IMR-90 (cell line): ENCODE measurements around the gene KCTD20. TPM values are rescaled to one million over a fixed set of nuclear protein-coding genes. Genes with fewer than 3 reads are reported as not detected.

ENCODE experiments used
- ATAC-seq: fragments of 200-7000 bp; cut with Tn5 transposase; 2 replicates; pipeline ENCODE4 v1.9.1; 2020; ENCODE audit warnings: low read depth, mild to moderate bottlenecking, moderate library complexity
- BruUV-seq: library from RNA; stranded (reverse); fragments of 400-500 nt; replicated peaks from 2 replicates; lab custom pipeline; 2021; lab: Mats Ljungman, UMichigan
- CTCF ChIA-PET: fragments of 300-600 bp; formaldehyde crosslinking; extraction: SDS; loops from one replicate; lab custom pipeline; 2021; ENCODE audit warnings: antibody characterized with exemption; lab: Yijun Ruan, JAX
- POLR2A ChIA-PET: fragments of 300-600 bp; sonication (Branson Sonifier 250); formaldehyde crosslinking; loops from one replicate; lab custom pipeline; 2022; ENCODE audit warnings: antibody characterized with exemption; ENCODE audit not compliant: unreplicated experiment; lab: Charles Lee
- DNase-seq: peaks from one replicate; pipeline ENCODE4 v3.0.0; 2013
- H2AFZ ChIP-seq: replicated peaks from 2 replicates; pipeline ENCODE3; 2013; ENCODE audit warnings: low read length, mild to moderate bottlenecking; ENCODE audit not compliant: poor library complexity
- H2AK5ac ChIP-seq: 2 replicates; pipeline ENCODE4 v1.6.1; 2013; ENCODE audit warnings: low read depth, low read length, inconsistent platforms
- H2AK9ac ChIP-seq: replicated peaks from 2 replicates; pipeline ENCODE3; 2013; ENCODE audit warnings: mild to moderate bottlenecking, low read depth, low read length, moderate library complexity; ENCODE audit not compliant: poor library complexity
- H2BK120ac ChIP-seq: 2 replicates; pipeline ENCODE4 v1.6.1; 2013; ENCODE audit warnings: low read depth, low read length, inconsistent platforms
- H2BK15ac ChIP-seq: 3 replicates; pipeline ENCODE4 v1.6.1; 2013; ENCODE audit warnings: low read depth, low read length, inconsistent platforms
- H2BK20ac ChIP-seq: 2 replicates; pipeline ENCODE4 v1.6.1; 2013; ENCODE audit warnings: low read depth, mild to moderate bottlenecking, inconsistent platforms, low read length, moderate library complexity
- H2BK5ac ChIP-seq: 2 replicates; pipeline ENCODE4 v1.6.1; 2013; ENCODE audit warnings: mild to moderate bottlenecking, low read depth, low read length, inconsistent platforms; ENCODE audit not compliant: poor library complexity, severe bottlenecking
- H3K14ac ChIP-seq: replicated peaks from 2 replicates; pipeline ENCODE4 v1.6.1; 2013; ENCODE audit warnings: low read depth, low read length, inconsistent platforms
- H3K18ac ChIP-seq: 2 replicates; pipeline ENCODE4 v1.6.1; 2013; ENCODE audit warnings: low read depth, low read length, control low read depth
- H3K23ac ChIP-seq: 2 replicates; pipeline ENCODE4 v1.6.1; 2013; ENCODE audit warnings: low read depth, low read length, inconsistent platforms
- H3K27ac ChIP-seq: 2 replicates; pipeline ENCODE4 v1.5.1; 2013; ENCODE audit warnings: mild to moderate bottlenecking, control low read depth, low read length; ENCODE audit not compliant: insufficient read depth
- H3K27me3 ChIP-seq: 2 replicates; pipeline ENCODE4 v1.6.1; 2013; ENCODE audit warnings: low read length; ENCODE audit not compliant: control insufficient read depth, insufficient read depth
- H3K36me3 ChIP-seq: 2 replicates; pipeline ENCODE4 v1.6.1; 2013; ENCODE audit warnings: low read length, mixed read lengths; ENCODE audit not compliant: control insufficient read depth, insufficient read depth
- H3K4ac ChIP-seq: 2 replicates; pipeline ENCODE4 v1.6.1; 2013; ENCODE audit warnings: low read depth, low read length, inconsistent platforms
- H3K4me1 ChIP-seq: 2 replicates; pipeline ENCODE4 v1.6.1; 2013; ENCODE audit warnings: low read length, mixed read lengths; ENCODE audit not compliant: control insufficient read depth, insufficient read depth
- H3K4me2 ChIP-seq: 2 replicates; pipeline ENCODE4 v1.6.1; 2013; ENCODE audit warnings: low read depth, mild to moderate bottlenecking, control low read depth, low read length, moderate library complexity
- H3K4me3 ChIP-seq: 2 replicates; pipeline ENCODE4 v1.5.1; 2013; ENCODE audit warnings: low read depth, mild to moderate bottlenecking, control low read depth, low read length, moderate library complexity; ENCODE audit not compliant: insufficient read depth
- H3K56ac ChIP-seq: 2 replicates; pipeline ENCODE4 v1.6.1; 2013; ENCODE audit warnings: low read length, inconsistent platforms; ENCODE audit not compliant: insufficient read depth; ENCODE audit errors: extremely low read depth
- H3K79me1 ChIP-seq, 2 experiments: 2 replicates each; pipeline ENCODE4 v1.6.1; 2013; ENCODE audit warnings: low read length in 2 of 2, inconsistent platforms in 1 of 2, low read depth in 1 of 2
- H3K9ac ChIP-seq: 2 replicates; pipeline ENCODE4 v1.6.1; 2013; ENCODE audit warnings: low read depth, low read length, control low read depth
- H3K9me1 ChIP-seq: 2 replicates; pipeline ENCODE4 v1.6.1; 2013; ENCODE audit warnings: low read length, inconsistent platforms; ENCODE audit not compliant: insufficient read depth
- H3K9me3 ChIP-seq: 2 replicates; pipeline ENCODE4 v1.6.1; 2013; ENCODE audit warnings: low read length; ENCODE audit not compliant: control insufficient read depth, insufficient read depth
- H4K20me1 ChIP-seq: 2 replicates; pipeline ENCODE4 v1.6.1; 2013; ENCODE audit warnings: low read length, inconsistent platforms; ENCODE audit not compliant: insufficient read depth
- H4K5ac ChIP-seq: 2 replicates; pipeline ENCODE4 v1.6.1; 2013; ENCODE audit warnings: mild to moderate bottlenecking, low read depth, low read length, control low read depth
- H4K8ac ChIP-seq, 2 experiments: 2 replicates each; pipeline ENCODE4 v1.6.1; 2013; ENCODE audit warnings: low read depth in 2 of 2, low read length in 2 of 2, control low read depth in 1 of 2, inconsistent platforms in 1 of 2
- H4K91ac ChIP-seq: 2 replicates; pipeline ENCODE4 v1.6.1; 2013; ENCODE audit warnings: low read depth, low read length, inconsistent platforms; ENCODE audit not compliant: insufficient read depth
- BHLHE40 ChIP-seq: fragments of 150-350 bp; IDR thresholded peaks from 2 replicates; pipeline ENCODE4 v1.6.1; 2016; ENCODE audit warnings: mild to moderate bottlenecking, low read depth, low read length
- CHD1 ChIP-seq: IDR thresholded peaks from 2 replicates; pipeline ENCODE4 v1.6.1; 2012; ENCODE audit warnings: low read depth, low read length, improper control_type of control experiment
- MAFK ChIP-seq: IDR thresholded peaks from 2 replicates; pipeline ENCODE4 v1.6.1; 2012; ENCODE audit warnings: low read depth, low read length, improper control_type of control experiment
- MAZ ChIP-seq: IDR thresholded peaks from 2 replicates; pipeline ENCODE4 v1.6.1; 2012; ENCODE audit warnings: low read depth, mild to moderate bottlenecking, low read length, improper control_type of control experiment, moderate library complexity, borderline replicate concordance
- POLR2A ChIP-seq: IDR thresholded peaks from 2 replicates; pipeline ENCODE4 v1.6.1; 2012; ENCODE audit warnings: mild to moderate bottlenecking, low read depth, low read length
- RCOR1 ChIP-seq: IDR thresholded peaks from 2 replicates; pipeline ENCODE4 v1.6.1; 2012; ENCODE audit warnings: mild to moderate bottlenecking, low read length, improper control_type of control experiment; ENCODE audit not compliant: insufficient replicate concordance
- RFX5 ChIP-seq: IDR thresholded peaks from 2 replicates; pipeline ENCODE4 v1.8.0; 2012; ENCODE audit warnings: low read depth, mild to moderate bottlenecking, low read length, moderate library complexity
- WGBS, 2 experiments: methylation state at CpG; one replicate each; pipeline versions ENCODE4 v1.1.5 to v1.1.7; 2013; ENCODE audit warnings: missing lambda C conversion rate in 2 of 2; ENCODE audit not compliant: insufficient read length in 1 of 2; ENCODE audit errors: extremely low coverage in 2 of 2; 5-methylcytosine and 5-hydroxymethylcytosine counted together
- dilution Hi-C: fragments of 300-500 bp; cut with HindIII; formaldehyde crosslinking; loops from one replicate; pipeline ENCODE4 v1.14.3; 2018; ENCODE audit warnings: low sequenced_read_pairs; ENCODE audit not compliant: unreplicated experiment
- in situ Hi-C: fragments of 300-500 bp; cut with MboI; formaldehyde crosslinking; loops from 3 replicates; pipeline ENCODE4 v1.14.3; 2019; ENCODE audit warnings: low sequenced_read_pairs, inconsistent platforms, mixed read lengths
- intact Hi-C: fragments of 100-400 bp; cut with micrococcal nuclease; formaldehyde crosslinking; loops from 2 replicates; pipeline ENCODE4 v1.10.0; 2022
- polyA plus RNA-seq, 3 experiments: library from polyadenylated mRNA; depleted of rRNA; stranded (reverse); fragments of >200 nt; gene quantifications; 2 replicates each; pipeline ENCODE4 v1.2.3, GENCODE V29; 2012; ENCODE audit warnings: low replicate concordance in 1 of 3
- total RNA-seq: library from RNA; depleted of rRNA; stranded (reverse); fragments of >200 nt; gene quantifications from 2 replicates; pipeline ENCODE4 v1.2.3, GENCODE V29; 2012
- TF ChIP-seq, protein P1 (sequence below): fragments of 150-350 bp; IDR thresholded peaks from 2 replicates; pipeline ENCODE4 v1.6.1; 2017; ENCODE audit warnings: mild to moderate bottlenecking, antibody characterized with exemption, low read length, low read depth
- TF ChIP-seq, protein P2 (sequence below): fragments of 150-350 bp; IDR thresholded peaks from 2 replicates; pipeline ENCODE4 v1.6.1; 2016; ENCODE audit warnings: low read depth, mild to moderate bottlenecking, low read length, moderate library complexity, borderline replicate concordance
- TF ChIP-seq, protein P3 (sequence below): conservative IDR thresholded peaks from 2 replicates; pipeline ENCODE4 v1.5.1; 2012; ENCODE audit warnings: mild to moderate bottlenecking, low read depth, low read length, improper control_type of control experiment

KCTD20 gene
- total and polyA plus RNA-seq, 2 of the 4 experiments (the other 2 are of a cell fraction), result 55.4 to 150 TPM

DNA sequence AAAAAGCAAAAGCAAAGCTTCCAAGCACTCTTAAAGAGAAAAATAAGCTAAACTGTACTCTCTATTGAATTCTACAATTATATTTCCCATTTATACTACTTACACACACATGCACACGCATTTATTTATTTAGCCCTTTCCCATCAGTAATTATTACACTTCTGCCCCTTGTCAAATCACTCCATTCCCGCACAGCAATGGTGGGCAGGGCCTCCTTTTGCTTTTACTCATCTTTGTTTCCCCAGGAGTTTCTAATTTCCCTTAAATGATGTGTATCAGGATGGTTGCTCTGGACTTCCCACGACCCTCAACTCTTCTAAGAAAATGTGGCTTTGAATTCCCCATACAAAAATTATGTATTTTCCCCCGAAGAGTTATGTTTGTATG lies 20.1 kb upstream of the KCTD20 start:
- H3K9ac ChIP-seq, result peak overlapping the region; percentile 56; the same call in 1 of the 2 replicates
- peak overlapping the region; percentile 15; the same call in 1 of the 2 replicates for H3K27ac ChIP-seq
- no peak overlapping the region for H4K5ac ChIP-seq
- H3K9me3 ChIP-seq, result no peaks in the 10 kb centered on the region
- peak overlapping the region; percentile 7; the same call in 1 of the 2 replicates for H3K56ac ChIP-seq
- peak overlapping the region in 1 of 2 experiments; percentile 14; a peak in 2 of 4 replicates for H4K8ac ChIP-seq
- no peak overlapping the region for H2AK5ac ChIP-seq
- H3K4me1 ChIP-seq, result no peaks in the 10 kb centered on the region; the same call in 1 of the 2 replicates
- intact Hi-C loops, result loop anchor here (1.0 to 5.0 kb wide), 3 partner anchors 19 to 260 kb away; no protein-coding TSS in a partner anchor
- H3K18ac ChIP-seq, result no peak overlapping the region
- peak overlapping the region; percentile 3; the same call in 1 of the 2 replicates for H3K14ac ChIP-seq
- DNase-seq (no peak), ATAC-seq (no peak)
- BruUV-seq, result no TSS peak
- no peaks in the 10 kb centered on the region for H3K27me3 ChIP-seq
- dilution Hi-C loops, result no loop called here
- H3K23ac ChIP-seq, result peak overlapping the region; percentile 6; the same call in 1 of the 2 replicates
- 0 out of 2 replicates have a peak, but pooled peaks cover 6% of the 10 kb centered on the region for H3K9me1 ChIP-seq
- H3K4me2 ChIP-seq, result peak overlapping the region; percentile 84
- H2BK120ac ChIP-seq, result peak overlapping the region; percentile 2; the same call in 1 of the 2 replicates
- no peak overlapping the region; the same call in 1 of the 2 replicates for H3K4ac ChIP-seq
- CTCF ChIA-PET, result interaction anchor here (1.0 kb wide), 1 partner anchor 10 kb away, joined by 4 read pairs; no protein-coding TSS in a partner anchor
- POLR2A ChIA-PET, result interaction anchor here (1.0 kb wide), 1 partner anchor 21 kb away, joined by 3 read pairs; no protein-coding TSS in a partner anchor
- no peak overlapping the region for H2BK20ac ChIP-seq
- H4K20me1 ChIP-seq, result no peaks in the 10 kb centered on the region
- no peak overlapping the region for H4K91ac ChIP-seq
- H2AK9ac ChIP-seq, result no peak overlapping the region
- H3K79me1 ChIP-seq, result peaks cover 0 to 5% of the 10 kb centered on the region in 2 experiments; a peak in 2 of 4 replicates
- WGBS, 2 experiments, result 17 to 100% methylated on average over 1 of the region's 4 CpGs
- H3K4me3 ChIP-seq, result peak overlapping the region; percentile 51
- peak overlapping the region; percentile 1 for H2BK5ac ChIP-seq
- H3K36me3 ChIP-seq, result no peaks in the 10 kb centered on the region
- H2AFZ ChIP-seq, result peak overlapping the region; percentile 98
- in situ Hi-C loops, result no loop called here
- peak overlapping the region; percentile 6; the same call in 1 of the 3 replicates for H2BK15ac ChIP-seq
- TF ChIP-seq, protein P1, sequence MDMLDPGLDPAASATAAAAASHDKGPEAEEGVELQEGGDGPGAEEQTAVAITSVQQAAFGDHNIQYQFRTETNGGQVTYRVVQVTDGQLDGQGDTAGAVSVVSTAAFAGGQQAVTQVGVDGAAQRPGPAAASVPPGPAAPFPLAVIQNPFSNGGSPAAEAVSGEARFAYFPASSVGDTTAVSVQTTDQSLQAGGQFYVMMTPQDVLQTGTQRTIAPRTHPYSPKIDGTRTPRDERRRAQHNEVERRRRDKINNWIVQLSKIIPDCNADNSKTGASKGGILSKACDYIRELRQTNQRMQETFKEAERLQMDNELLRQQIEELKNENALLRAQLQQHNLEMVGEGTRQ, result no peak
- TF ChIP-seq, protein P2, sequence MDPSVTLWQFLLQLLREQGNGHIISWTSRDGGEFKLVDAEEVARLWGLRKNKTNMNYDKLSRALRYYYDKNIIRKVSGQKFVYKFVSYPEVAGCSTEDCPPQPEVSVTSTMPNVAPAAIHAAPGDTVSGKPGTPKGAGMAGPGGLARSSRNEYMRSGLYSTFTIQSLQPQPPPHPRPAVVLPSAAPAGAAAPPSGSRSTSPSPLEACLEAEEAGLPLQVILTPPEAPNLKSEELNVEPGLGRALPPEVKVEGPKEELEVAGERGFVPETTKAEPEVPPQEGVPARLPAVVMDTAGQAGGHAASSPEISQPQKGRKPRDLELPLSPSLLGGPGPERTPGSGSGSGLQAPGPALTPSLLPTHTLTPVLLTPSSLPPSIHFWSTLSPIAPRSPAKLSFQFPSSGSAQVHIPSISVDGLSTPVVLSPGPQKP, result no peak
- TF ChIP-seq MAZ, result no peak
- no peak for TF ChIP-seq BHLHE40
- no peak for TF ChIP-seq MAFK
- TF ChIP-seq POLR2A, result no peak
- TF ChIP-seq RCOR1, result no peak
- TF ChIP-seq, protein P3, sequence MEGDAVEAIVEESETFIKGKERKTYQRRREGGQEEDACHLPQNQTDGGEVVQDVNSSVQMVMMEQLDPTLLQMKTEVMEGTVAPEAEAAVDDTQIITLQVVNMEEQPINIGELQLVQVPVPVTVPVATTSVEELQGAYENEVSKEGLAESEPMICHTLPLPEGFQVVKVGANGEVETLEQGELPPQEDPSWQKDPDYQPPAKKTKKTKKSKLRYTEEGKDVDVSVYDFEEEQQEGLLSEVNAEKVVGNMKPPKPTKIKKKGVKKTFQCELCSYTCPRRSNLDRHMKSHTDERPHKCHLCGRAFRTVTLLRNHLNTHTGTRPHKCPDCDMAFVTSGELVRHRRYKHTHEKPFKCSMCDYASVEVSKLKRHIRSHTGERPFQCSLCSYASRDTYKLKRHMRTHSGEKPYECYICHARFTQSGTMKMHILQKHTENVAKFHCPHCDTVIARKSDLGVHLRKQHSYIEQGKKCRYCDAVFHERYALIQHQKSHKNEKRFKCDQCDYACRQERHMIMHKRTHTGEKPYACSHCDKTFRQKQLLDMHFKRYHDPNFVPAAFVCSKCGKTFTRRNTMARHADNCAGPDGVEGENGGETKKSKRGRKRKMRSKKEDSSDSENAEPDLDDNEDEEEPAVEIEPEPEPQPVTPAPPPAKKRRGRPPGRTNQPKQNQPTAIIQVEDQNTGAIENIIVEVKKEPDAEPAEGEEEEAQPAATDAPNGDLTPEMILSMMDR, result no peak
- TF ChIP-seq RFX5, result no peak
- TF ChIP-seq CHD1, result no peak
